Neuronal stem cell (in vitro differentiated cells): ENCODE measurements around the gene KIFC3.
A peak's percentile ranks its signal among the peaks of the same experiment; 100 is the strongest.

Source experiments
- DNase-seq: peaks from one replicate; pipeline ENCODE4 v3.0.0-alpha.2; 2013; ENCODE audit warnings: low spot score
- H2AFZ ChIP-seq: one replicate; pipeline ENCODE4 v1.6.1; 2013; ENCODE audit warnings: mild to moderate bottlenecking, low read length, inconsistent platforms
- H2AK5ac ChIP-seq: 2 replicates; pipeline ENCODE4 v1.6.1; 2013; ENCODE audit warnings: low read depth, mild to moderate bottlenecking, inconsistent platforms, low read length, moderate library complexity, mixed read lengths
- H2BK120ac ChIP-seq: 2 replicates; pipeline ENCODE4 v1.6.1; 2013; ENCODE audit warnings: low read depth, mild to moderate bottlenecking, inconsistent platforms, low read length, moderate library complexity, mixed read lengths
- H2BK12ac ChIP-seq: one replicate; pipeline ENCODE4 v1.6.1; 2013; ENCODE audit warnings: low read length, inconsistent platforms
- H2BK15ac ChIP-seq: 2 replicates; pipeline ENCODE4 v1.6.1; 2013; ENCODE audit warnings: mild to moderate bottlenecking, low read length, inconsistent platforms, mixed read lengths
- H2BK5ac ChIP-seq: one replicate; pipeline ENCODE4 v1.6.1; 2013; ENCODE audit warnings: inconsistent platforms, mild to moderate bottlenecking, low read length, moderate library complexity
- H3K14ac ChIP-seq: one replicate; pipeline ENCODE4 v1.6.1; 2013; ENCODE audit warnings: low read length, inconsistent platforms
- H3K18ac ChIP-seq: 2 replicates; pipeline ENCODE4 v1.6.1; 2013; ENCODE audit warnings: low read length, inconsistent platforms
- H3K23ac ChIP-seq: 2 replicates; pipeline ENCODE4 v1.6.1; 2013; ENCODE audit warnings: low read depth, mild to moderate bottlenecking, mixed read lengths, low read length, inconsistent platforms; ENCODE audit not compliant: poor library complexity
- H3K27ac ChIP-seq: replicated peaks from 3 replicates; pipeline ENCODE4 v1.5.1; 2013; ENCODE audit warnings: low read length, inconsistent platforms
- H3K27me3 ChIP-seq, 3 experiments: 2 replicates each; pipeline ENCODE4 v1.6.1; 2013; ENCODE audit warnings: low read length in 3 of 3, mild to moderate bottlenecking in 2 of 3, inconsistent platforms in 1 of 3, low read depth in 1 of 3, mixed read lengths in 1 of 3, moderate library complexity in 1 of 3; ENCODE audit not compliant: control insufficient read depth in 3 of 3, insufficient read depth in 3 of 3
- H3K36me3 ChIP-seq, 2 donors: replicated peaks in 1 of 2; 2 replicates each; pipeline ENCODE4 v1.6.1; 2013; ENCODE audit warnings: low read length in 2 of 2; ENCODE audit not compliant: control insufficient read depth in 2 of 2, insufficient read depth in 2 of 2
- H3K4ac ChIP-seq: 2 replicates; pipeline ENCODE4 v1.6.1; 2013; ENCODE audit warnings: inconsistent platforms, mild to moderate bottlenecking, low read length, moderate library complexity
- H3K4me1 ChIP-seq, 2 donors: 1 replicate in 1 of 2; 2 replicates in 1 of 2; pipeline ENCODE4 v1.6.1; 2013; ENCODE audit warnings: low read length in 2 of 2, low read depth in 1 of 2; ENCODE audit not compliant: control insufficient read depth in 2 of 2, insufficient read depth in 1 of 2
- H3K4me2 ChIP-seq: one replicate; pipeline ENCODE4 v1.6.1; 2013; ENCODE audit warnings: mild to moderate bottlenecking, low read length, inconsistent platforms; ENCODE audit not compliant: insufficient read depth, poor library complexity, severe bottlenecking
- H3K4me3 ChIP-seq, 2 donors: 2 replicates each; pipeline ENCODE4 v1.5.1; 2013; ENCODE audit warnings: low read length in 2 of 2, mild to moderate bottlenecking in 2 of 2, inconsistent platforms in 1 of 2, moderate library complexity in 1 of 2
- H3K79me1 ChIP-seq: one replicate; pipeline ENCODE4 v1.6.1; 2013; ENCODE audit warnings: low read depth, mild to moderate bottlenecking, inconsistent platforms, low read length, moderate library complexity
- H3K9ac ChIP-seq: one replicate; pipeline ENCODE4 v1.6.1; 2013; ENCODE audit warnings: mild to moderate bottlenecking, low read depth, low read length, inconsistent platforms; ENCODE audit not compliant: poor library complexity
- H3K9me3 ChIP-seq, 2 donors: replicated peaks in 1 of 2; 2 replicates each; pipeline versions ENCODE3 to v1.6.1; 2013; ENCODE audit warnings: low read length in 2 of 2, mild to moderate bottlenecking in 2 of 2, inconsistent platforms in 1 of 2, low read depth in 1 of 2, mixed read lengths in 1 of 2, moderate library complexity in 1 of 2; ENCODE audit not compliant: control insufficient read depth in 2 of 2, insufficient read depth in 1 of 2
- H4K8ac ChIP-seq: one replicate; pipeline ENCODE4 v1.6.1; 2013; ENCODE audit warnings: low read depth, mild to moderate bottlenecking, inconsistent platforms, low read length, moderate library complexity
- H4K91ac ChIP-seq: one replicate; pipeline ENCODE4 v1.6.1; 2013; ENCODE audit warnings: low read length, low read depth, mild to moderate bottlenecking, inconsistent platforms; ENCODE audit not compliant: poor library complexity
- WGBS, 2 donors: extraction: QIAGEN DNeasy Blood & Tissue Kit; methylation state at CpG; one replicate each; pipeline ENCODE4 v1.1.7; 2013; ENCODE audit warnings: missing lambda C conversion rate in 2 of 2, mixed read lengths in 1 of 2; ENCODE audit not compliant: insufficient read length in 2 of 2, insufficient replicate concordance in 1 of 2; ENCODE audit errors: extremely low coverage in 2 of 2; 5-methylcytosine and 5-hydroxymethylcytosine counted together

KIFC3 gene

DNA sequence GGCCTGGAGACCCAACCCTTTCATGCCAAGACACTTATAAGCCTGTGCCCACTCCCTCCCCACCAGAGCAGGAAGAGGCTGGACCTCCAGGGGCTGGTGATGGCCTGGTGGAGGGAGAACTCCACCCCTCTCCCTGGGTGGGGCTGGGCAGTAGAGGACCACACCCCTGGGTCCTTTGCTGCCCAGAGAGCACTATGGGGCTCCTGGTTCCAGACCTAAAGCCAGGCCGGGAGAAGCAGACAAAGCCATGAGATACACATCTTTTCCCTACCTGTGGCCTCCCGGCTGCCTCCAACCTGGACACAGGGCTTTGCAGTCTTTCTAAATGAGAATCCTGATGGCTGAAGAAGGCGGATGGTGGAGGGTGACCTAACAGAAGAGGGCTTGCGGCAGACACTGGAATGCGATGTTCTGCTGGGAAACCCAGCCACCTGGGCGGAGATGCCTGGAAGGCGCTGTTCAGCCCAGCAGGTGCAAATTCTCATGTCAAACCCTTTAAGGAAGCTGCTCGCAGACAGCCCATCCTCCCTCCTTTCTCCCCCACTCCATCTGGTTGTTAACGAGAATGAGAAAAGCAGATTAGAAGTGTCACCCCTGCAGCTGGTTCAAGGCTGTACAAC lies 43.9 kb upstream of the KIFC3 start:
- peak overlapping the region; percentile 50 for H3K18ac ChIP-seq
- H3K27ac ChIP-seq: no peak overlapping the region
- H2BK5ac ChIP-seq: peak overlapping the region; percentile 32
- H3K4me2 ChIP-seq: no peak overlapping the region
- no peak overlapping the region for H2AK5ac ChIP-seq
- no peaks in the 10 kb centered on the region for H3K79me1 ChIP-seq
- no peak overlapping the region for H3K4ac ChIP-seq
- H3K14ac ChIP-seq: no peak overlapping the region
- H3K4me1 ChIP-seq: peaks cover 8 to 13% of the 10 kb centered on the region in 2 donors
- H3K27me3 ChIP-seq: no peaks in the 10 kb centered on the region
- WGBS, 2 donors: no CpG with 5 or more reads among the region's 9 CpGs
- no peak overlapping the region for H2BK120ac ChIP-seq
- no peak overlapping the region for H2BK15ac ChIP-seq
- H2BK12ac ChIP-seq: peak overlapping the region; percentile 58
- no peaks in the 10 kb centered on the region for H3K36me3 ChIP-seq
- H4K8ac ChIP-seq: no peak overlapping the region
- H3K9ac ChIP-seq: no peak overlapping the region
- H3K9me3 ChIP-seq: no peaks in the 10 kb centered on the region
- no peak overlapping the region for H4K91ac ChIP-seq
- H3K23ac ChIP-seq: no peak overlapping the region
- no peak for DNase-seq
- H2AFZ ChIP-seq: peak overlapping the region; percentile 69
- no peak overlapping the region for H3K4me3 ChIP-seq

GRCh38 chr16:57845115-57845514 lies 42.8 kb upstream of the KIFC3 start:
- peak overlapping the region; percentile 1 for H3K18ac ChIP-seq
- no peak overlapping the region for H2BK15ac ChIP-seq
- H3K79me1 ChIP-seq: no peaks in the 10 kb centered on the region
- H3K4me3 ChIP-seq: no peak overlapping the region
- no peak overlapping the region for H3K4ac ChIP-seq
- H3K14ac ChIP-seq: no peak overlapping the region
- peaks cover 8 to 13% of the 10 kb centered on the region in 2 donors for H3K4me1 ChIP-seq
- no CpG with 5 or more reads among the region's 8 CpGs for WGBS, 2 donors
- peak overlapping the region; percentile 36 for H2BK12ac ChIP-seq
- no peak overlapping the region for H2BK120ac ChIP-seq
- no peak overlapping the region for H4K8ac ChIP-seq
- H3K4me2 ChIP-seq: no peak overlapping the region
- H3K23ac ChIP-seq: no peak overlapping the region
- no peak overlapping the region for H3K9ac ChIP-seq
- DNase-seq: no peak
- H3K9me3 ChIP-seq: no peaks in the 10 kb centered on the region
- H2BK5ac ChIP-seq: no peak overlapping the region
- H2AFZ ChIP-seq: no peak overlapping the region
- H3K27ac ChIP-seq: no peak overlapping the region
- no peak overlapping the region for H4K91ac ChIP-seq
- no peaks in the 10 kb centered on the region for H3K27me3 ChIP-seq
- no peak overlapping the region for H2AK5ac ChIP-seq
- no peaks in the 10 kb centered on the region for H3K36me3 ChIP-seq

DNA sequence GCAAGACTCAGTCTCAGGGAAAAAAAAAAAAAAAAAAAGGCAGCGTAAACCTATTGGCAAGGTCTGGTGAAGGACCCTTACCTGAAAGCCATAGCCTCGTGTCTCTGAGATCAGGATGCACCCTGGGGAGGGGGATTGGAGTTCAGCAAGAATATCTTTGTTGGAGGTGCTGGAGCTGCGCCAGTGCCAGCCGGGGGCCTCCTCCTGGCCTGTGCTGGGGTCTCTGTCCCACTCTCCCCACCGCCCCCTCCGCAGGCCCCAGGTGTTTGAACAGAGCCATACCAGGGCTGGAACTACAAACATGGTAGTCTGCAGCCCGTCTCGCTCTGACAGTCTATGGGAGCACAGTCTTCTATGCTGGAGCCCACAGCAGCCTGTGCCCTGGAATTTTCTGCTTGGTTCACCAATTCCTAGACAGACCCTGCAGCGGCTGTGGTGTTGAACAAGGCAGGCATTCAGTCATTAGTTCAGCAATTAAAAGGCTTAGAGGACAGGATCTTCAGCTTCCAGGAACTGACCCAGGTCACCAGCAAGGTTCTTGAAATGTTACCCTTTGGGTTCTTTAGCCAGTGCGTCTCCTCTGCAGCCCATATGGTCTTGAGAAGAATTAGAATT lies 42.2 kb upstream of the KIFC3 start:
- Histone ChIP-seq H3K14ac (no peak overlapping the region), H3K9ac (no peak overlapping the region)

GRCh38 chr16:57843400-57843799 lies 41.1 kb upstream of the KIFC3 start:
- no peak overlapping the region for H2AK5ac ChIP-seq
- H3K79me1 ChIP-seq: no peaks in the 10 kb centered on the region
- no peaks in the 10 kb centered on the region for H3K9me3 ChIP-seq
- H2AFZ ChIP-seq: no peak overlapping the region
- no peak overlapping the region for H2BK12ac ChIP-seq
- H2BK5ac ChIP-seq: no peak overlapping the region
- H2BK120ac ChIP-seq: no peak overlapping the region
- no peaks in the 10 kb centered on the region for H3K27me3 ChIP-seq
- no peak overlapping the region for H3K14ac ChIP-seq
- H3K23ac ChIP-seq: no peak overlapping the region
- H2BK15ac ChIP-seq: no peak overlapping the region
- H3K36me3 ChIP-seq: no peaks in the 10 kb centered on the region
- H4K91ac ChIP-seq: no peak overlapping the region
- no peak overlapping the region for H3K4ac ChIP-seq
- DNase-seq: no peak
- H3K27ac ChIP-seq: no peak overlapping the region
- H4K8ac ChIP-seq: no peak overlapping the region
- no peak overlapping the region for H3K9ac ChIP-seq
- H3K4me3 ChIP-seq: no peak overlapping the region
- peaks cover 11 to 13% of the 10 kb centered on the region in 2 donors for H3K4me1 ChIP-seq
- no peak overlapping the region for H3K4me2 ChIP-seq
- H3K18ac ChIP-seq: no peak overlapping the region
- no CpG with 5 or more reads among the region's 1 CpG for WGBS, 2 donors

More for the DNA sequence above, 42.2 kb upstream of the KIFC3 start:
- Histone ChIP-seq H2BK15ac (no peak overlapping the region), H2BK120ac (no peak overlapping the region), H3K27ac (no peak overlapping the region), H4K91ac (no peak overlapping the region), H3K36me3 (no peaks in the 10 kb centered on the region), H3K4ac (no peak overlapping the region), H3K4me2 (no peak overlapping the region), H2BK12ac (no peak overlapping the region), H3K18ac (peak overlapping the region; percentile 45), H3K79me1 (no peaks in the 10 kb centered on the region), H3K4me3 (no peak overlapping the region), H3K4me1 (peaks cover 8 to 13% of the 10 kb centered on the region in 2 donors), H3K27me3 (no peaks in the 10 kb centered on the region), H2BK5ac (no peak overlapping the region), H3K23ac (no peak overlapping the region), H2AFZ (no peak overlapping the region), H2AK5ac (no peak overlapping the region), H3K9me3 (no peaks in the 10 kb centered on the region), H4K8ac (no peak overlapping the region)
- no peak for DNase-seq
- WGBS, 2 donors: no CpG with 5 or more reads among the region's 10 CpGs
